ENCODE data around the gene ACTR1B.

Gene ACTR1B

GRCh38 chr2:97658691-97659157 lies 5.1 kb downstream of the ACTR1B start:
- TF ChIP-seq FOXP2 (optimal IDR thresholded peaks at IDR 0.05; ENCODE audit: borderline replicate concordance, extremely low read depth, extremely low read length, insufficient read depth), result no peak
- no peak for TF ChIP-seq TAF1 (IDR thresholded peaks at IDR 0.05; ENCODE audit: borderline replicate concordance, insufficient read depth, low read length)
- no peak for TF ChIP-seq SIN3A (IDR thresholded peaks at IDR 0.05; ENCODE audit: borderline replicate concordance, insufficient read depth, low read length)
- no peak for TF ChIP-seq REST (IDR thresholded peaks at IDR 0.05; ENCODE audit: insufficient read depth in 1 of 2, low read depth in 2 of 2, low read length in 2 of 2)
- TF ChIP-seq POLR2AphosphoS5 (IDR thresholded peaks at IDR 0.05; ENCODE audit: low read depth, low read length), result no peak

GRCh38 chr2:97657986-97658690 lies 5.7 kb downstream of the ACTR1B start:
- TF ChIP-seq REST (IDR thresholded peaks at IDR 0.05; ENCODE audit: insufficient read depth in 1 of 2, low read depth in 2 of 2, low read length in 2 of 2) (no peak), SIN3A (IDR thresholded peaks at IDR 0.05; ENCODE audit: borderline replicate concordance, insufficient read depth, low read length) (no peak), FOXP2 (optimal IDR thresholded peaks at IDR 0.05; ENCODE audit: borderline replicate concordance, extremely low read depth, extremely low read length, insufficient read depth) (no peak), TAF1 (IDR thresholded peaks at IDR 0.05; ENCODE audit: borderline replicate concordance, insufficient read depth, low read length) (no peak), POLR2AphosphoS5 (IDR thresholded peaks at IDR 0.05; ENCODE audit: low read depth, low read length) (no peak)

GRCh38 chr2:97656905-97657587 lies 6.8 kb downstream of the ACTR1B start:
- TF ChIP-seq REST (IDR thresholded peaks at IDR 0.05; ENCODE audit: insufficient read depth in 1 of 2, low read depth in 2 of 2, low read length in 2 of 2), result no peak
- no peak for TF ChIP-seq FOXP2 (optimal IDR thresholded peaks at IDR 0.05; ENCODE audit: borderline replicate concordance, extremely low read depth, extremely low read length, insufficient read depth)
- TF ChIP-seq POLR2AphosphoS5 (IDR thresholded peaks at IDR 0.05; ENCODE audit: low read depth, low read length), result no peak

GRCh38 chr2:97656129-97656755 lies 7.6 kb downstream of the ACTR1B start:
- no peak for TF ChIP-seq SIN3A (IDR thresholded peaks at IDR 0.05; ENCODE audit: borderline replicate concordance, insufficient read depth, low read length)
- TF ChIP-seq FOXP2 (optimal IDR thresholded peaks at IDR 0.05; ENCODE audit: borderline replicate concordance, extremely low read depth, extremely low read length, insufficient read depth), result no peak
- no peak for TF ChIP-seq TAF1 (IDR thresholded peaks at IDR 0.05; ENCODE audit: borderline replicate concordance, insufficient read depth, low read length)
- no peak for TF ChIP-seq REST (IDR thresholded peaks at IDR 0.05; ENCODE audit: insufficient read depth in 1 of 2, low read depth in 2 of 2, low read length in 2 of 2)
- TF ChIP-seq POLR2AphosphoS5 (IDR thresholded peaks at IDR 0.05; ENCODE audit: low read depth, low read length), result no peak

Data from PFSK-1 (cell line).